GM12878 (cell line): Measurements from ENCODE around the gene SLC8B1. TPM values are rescaled to one million over a fixed set of nuclear protein-coding genes. Genes with fewer than 3 reads are reported as not detected.

Experiments
- BCL3 ChIP-seq: IDR thresholded peaks from 2 replicates; pipeline ENCODE4 v1.6.1; 2011; ENCODE audit warnings: borderline replicate concordance, low read depth, mild to moderate bottlenecking, moderate library complexity, low read length; ENCODE audit not compliant: insufficient read depth, poor library complexity, severe bottlenecking
- BRCA1 ChIP-seq: IDR thresholded peaks from 2 replicates; pipeline ENCODE4 v1.6.1; 2011; ENCODE audit warnings: low read depth, low read length, improper control_type of control experiment
- CEBPB ChIP-seq, 2 experiments: fragments of 150-350 bp in 1 of 2; IDR thresholded peaks; 2 replicates each; pipeline ENCODE4 v1.6.1; 2012 to 2014; ENCODE audit warnings: low read depth in 2 of 2, low read length in 2 of 2, borderline replicate concordance in 1 of 2, inconsistent platforms in 1 of 2
- CEBPZ ChIP-seq: fragments of 150-350 bp; IDR thresholded peaks from 2 replicates; pipeline ENCODE4 v1.6.1; 2016; ENCODE audit warnings: low read depth, low read length
- EP300 ChIP-seq, 2 experiments: fragments of 150-350 bp in 1 of 2; IDR thresholded peaks; 2 replicates each; pipeline ENCODE4 v1.6.1; 2011 to 2012; ENCODE audit warnings: low read depth in 2 of 2, low read length in 2 of 2, borderline replicate concordance in 1 of 2, improper control_type of control experiment in 1 of 2, inconsistent platforms in 1 of 2; ENCODE audit not compliant: control insufficient read depth in 1 of 2
- MEF2A ChIP-seq: IDR thresholded peaks from 2 replicates; pipeline ENCODE4 v1.6.1; 2011; ENCODE audit warnings: low read depth, mild to moderate bottlenecking, low read length, moderate library complexity; ENCODE audit not compliant: insufficient read depth
- MTA3 ChIP-seq: IDR thresholded peaks from 2 replicates; pipeline ENCODE4 v1.6.1; 2012; ENCODE audit warnings: low read length, inconsistent platforms, borderline replicate concordance
- MYC ChIP-seq: IDR thresholded peaks from 2 replicates; pipeline ENCODE4 v1.6.1; 2011; ENCODE audit warnings: mild to moderate bottlenecking, low read length, moderate library complexity, inconsistent platforms; ENCODE audit not compliant: insufficient read depth, insufficient replicate concordance, insufficient read length, severe bottlenecking
- PAX5 ChIP-seq: IDR thresholded peaks from 2 replicates; pipeline ENCODE4 v1.6.1; 2011; ENCODE audit warnings: low read depth, low read length, borderline replicate concordance
- SKIL ChIP-seq: fragments of 450-650 bp; IDR thresholded peaks from 2 replicates; pipeline ENCODE4 v1.6.1; 2017; ENCODE audit warnings: mild to moderate bottlenecking, low read depth, inconsistent platforms; ENCODE audit not compliant: poor library complexity, severe bottlenecking
- SRF ChIP-seq, 2 experiments: IDR thresholded peaks; 2 replicates each; pipeline ENCODE4 v1.6.1; 2011; ENCODE audit warnings: low read depth in 2 of 2, low read length in 2 of 2, mild to moderate bottlenecking in 1 of 2, moderate library complexity in 1 of 2
- TCF12 ChIP-seq: IDR thresholded peaks from 2 replicates; pipeline ENCODE4 v1.6.1; 2011; ENCODE audit warnings: low read depth, mild to moderate bottlenecking, low read length
- ZNF384 ChIP-seq: IDR thresholded peaks from 2 replicates; pipeline ENCODE4 v1.6.1; 2012; ENCODE audit warnings: low read depth, mild to moderate bottlenecking, low read length, improper control_type of control experiment, borderline replicate concordance
- polyA plus RNA-seq, 11 experiments: library from polyadenylated mRNA; depleted of rRNA in 4 of 11; unstranded in 6 of 11; stranded (reverse) in 5 of 11; fragments of >200 nt; fragmentation: Nextera tagmentation in 4 of 11; fragmentation: Illumina TruSeq in 1 of 11; extraction: Ambion mirVana in 4 of 11; extraction: Trizol in 1 of 11; gene quantifications; 1 replicate in 1 of 11; 2 replicates in 10 of 11; pipeline versions ENCODE4 v1.2.1 to v1.2.3, GENCODE V29; 2011 to 2016; ENCODE audit warnings: inconsistent platforms in 2 of 11, missing spikeins in 2 of 11, low read depth in 1 of 11
- total RNA-seq, 4 experiments: library from RNA; depleted of rRNA in 3 of 4; stranded (reverse); fragments of >200 nt in 3 of 4; fragmentation: Illumina TruSeq in 1 of 4; extraction: Trizol in 1 of 4; gene quantifications; 2 replicates each; pipeline versions ENCODE4 v1.2.1 to v1.2.3, GENCODE V29; 2013 to 2021
- TF ChIP-seq, protein P1 (sequence below): IDR thresholded peaks from 2 replicates; pipeline ENCODE4 v1.6.1; 2012; ENCODE audit warnings: low read depth, low read length, improper control_type of control experiment
- TF ChIP-seq, protein P2 (sequence below): fragments of 450-650 bp; formaldehyde crosslinking; IDR thresholded peaks from 2 replicates; pipeline ENCODE4 v1.4.0; 2020; ENCODE audit warnings: mild to moderate bottlenecking, moderate library complexity

Gene SLC8B1
- total and polyA plus RNA-seq, 10 of the 15 experiments (the other 5 are each of a cell fraction or from before 2014, with no cell fraction given): 0.18 to 12.3 (median 6.8) TPM

GRCh38 chr12:113358381-113359132 lies 23.6 kb upstream of the SLC8B1 start, which contains the start of gene PLBD2 (continued):
- no peak for TF ChIP-seq CEBPZ
- TF ChIP-seq ZNF384: peak; percentile 89
- no peak for TF ChIP-seq MEF2A
- no peak for TF ChIP-seq BRCA1
- TF ChIP-seq SRF (IDR thresholded peaks at IDR 0.05; ENCODE audit: low read depth in 2 of 2, low read length in 2 of 2): no peak
- no peak for TF ChIP-seq EP300 (IDR thresholded peaks at IDR 0.05; ENCODE audit: borderline replicate concordance in 1 of 2, control insufficient read depth in 1 of 2, low read depth in 2 of 2, low read length in 2 of 2)
- TF ChIP-seq PAX5: no peak
- TF ChIP-seq BCL3: no peak
- TF ChIP-seq MYC: no peak
- TF ChIP-seq, protein P1, sequence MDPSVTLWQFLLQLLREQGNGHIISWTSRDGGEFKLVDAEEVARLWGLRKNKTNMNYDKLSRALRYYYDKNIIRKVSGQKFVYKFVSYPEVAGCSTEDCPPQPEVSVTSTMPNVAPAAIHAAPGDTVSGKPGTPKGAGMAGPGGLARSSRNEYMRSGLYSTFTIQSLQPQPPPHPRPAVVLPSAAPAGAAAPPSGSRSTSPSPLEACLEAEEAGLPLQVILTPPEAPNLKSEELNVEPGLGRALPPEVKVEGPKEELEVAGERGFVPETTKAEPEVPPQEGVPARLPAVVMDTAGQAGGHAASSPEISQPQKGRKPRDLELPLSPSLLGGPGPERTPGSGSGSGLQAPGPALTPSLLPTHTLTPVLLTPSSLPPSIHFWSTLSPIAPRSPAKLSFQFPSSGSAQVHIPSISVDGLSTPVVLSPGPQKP: no peak
- TF ChIP-seq, protein P2, sequence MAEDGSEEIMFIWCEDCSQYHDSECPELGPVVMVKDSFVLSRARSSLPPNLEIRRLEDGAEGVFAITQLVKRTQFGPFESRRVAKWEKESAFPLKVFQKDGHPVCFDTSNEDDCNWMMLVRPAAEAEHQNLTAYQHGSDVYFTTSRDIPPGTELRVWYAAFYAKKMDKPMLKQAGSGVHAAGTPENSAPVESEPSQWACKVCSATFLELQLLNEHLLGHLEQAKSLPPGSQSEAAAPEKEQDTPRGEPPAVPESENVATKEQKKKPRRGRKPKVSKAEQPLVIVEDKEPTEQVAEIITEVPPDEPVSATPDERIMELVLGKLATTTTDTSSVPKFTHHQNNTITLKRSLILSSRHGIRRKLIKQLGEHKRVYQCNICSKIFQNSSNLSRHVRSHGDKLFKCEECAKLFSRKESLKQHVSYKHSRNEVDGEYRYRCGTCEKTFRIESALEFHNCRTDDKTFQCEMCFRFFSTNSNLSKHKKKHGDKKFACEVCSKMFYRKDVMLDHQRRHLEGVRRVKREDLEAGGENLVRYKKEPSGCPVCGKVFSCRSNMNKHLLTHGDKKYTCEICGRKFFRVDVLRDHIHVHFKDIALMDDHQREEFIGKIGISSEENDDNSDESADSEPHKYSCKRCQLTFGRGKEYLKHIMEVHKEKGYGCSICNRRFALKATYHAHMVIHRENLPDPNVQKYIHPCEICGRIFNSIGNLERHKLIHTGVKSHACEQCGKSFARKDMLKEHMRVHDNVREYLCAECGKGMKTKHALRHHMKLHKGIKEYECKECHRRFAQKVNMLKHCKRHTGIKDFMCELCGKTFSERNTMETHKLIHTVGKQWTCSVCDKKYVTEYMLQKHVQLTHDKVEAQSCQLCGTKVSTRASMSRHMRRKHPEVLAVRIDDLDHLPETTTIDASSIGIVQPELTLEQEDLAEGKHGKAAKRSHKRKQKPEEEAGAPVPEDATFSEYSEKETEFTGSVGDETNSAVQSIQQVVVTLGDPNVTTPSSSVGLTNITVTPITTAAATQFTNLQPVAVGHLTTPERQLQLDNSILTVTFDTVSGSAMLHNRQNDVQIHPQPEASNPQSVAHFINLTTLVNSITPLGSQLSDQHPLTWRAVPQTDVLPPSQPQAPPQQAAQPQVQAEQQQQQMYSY (CRISPR knock-in tag): peak; percentile 87; the same call in 1 of the 2 replicates
- no peak for TF ChIP-seq CEBPB (IDR thresholded peaks at IDR 0.05; ENCODE audit: borderline replicate concordance in 1 of 2, low read depth in 2 of 2, low read length in 2 of 2)
- no peak for TF ChIP-seq SKIL
- TF ChIP-seq MTA3: no peak
- peak; percentile 85; the same call in 1 of the 2 replicates for TF ChIP-seq TCF12
